Measurements from ENCODE around the gene SPPL2C.

DNA sequence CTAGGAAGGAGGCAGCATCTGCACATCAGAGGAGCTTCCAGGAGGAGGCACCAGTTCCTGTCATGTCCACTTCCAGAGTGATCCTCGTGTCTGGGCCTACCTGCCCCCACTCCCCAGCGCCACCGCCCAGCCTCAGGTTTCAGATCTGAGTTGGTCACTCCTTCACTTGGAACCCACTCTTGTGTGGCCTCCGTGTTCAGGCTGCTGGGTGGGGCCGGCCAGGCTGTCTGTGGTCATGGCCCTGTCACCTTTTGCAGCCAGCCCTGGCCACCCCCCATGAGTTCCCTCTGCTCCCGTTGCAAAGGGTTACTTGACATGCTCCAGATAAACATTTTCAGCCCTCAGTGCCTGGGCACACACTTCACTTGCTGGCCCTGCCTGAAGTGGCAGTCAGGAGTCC lies 26.6 kb upstream of the SPPL2C start:
- TF ChIP-seq EP300 (IDR thresholded peaks at IDR 0.05), result no peak
- no peak for TF ChIP-seq POLR2A (IDR thresholded peaks at IDR 0.05)
- TF ChIP-seq, protein P1, sequence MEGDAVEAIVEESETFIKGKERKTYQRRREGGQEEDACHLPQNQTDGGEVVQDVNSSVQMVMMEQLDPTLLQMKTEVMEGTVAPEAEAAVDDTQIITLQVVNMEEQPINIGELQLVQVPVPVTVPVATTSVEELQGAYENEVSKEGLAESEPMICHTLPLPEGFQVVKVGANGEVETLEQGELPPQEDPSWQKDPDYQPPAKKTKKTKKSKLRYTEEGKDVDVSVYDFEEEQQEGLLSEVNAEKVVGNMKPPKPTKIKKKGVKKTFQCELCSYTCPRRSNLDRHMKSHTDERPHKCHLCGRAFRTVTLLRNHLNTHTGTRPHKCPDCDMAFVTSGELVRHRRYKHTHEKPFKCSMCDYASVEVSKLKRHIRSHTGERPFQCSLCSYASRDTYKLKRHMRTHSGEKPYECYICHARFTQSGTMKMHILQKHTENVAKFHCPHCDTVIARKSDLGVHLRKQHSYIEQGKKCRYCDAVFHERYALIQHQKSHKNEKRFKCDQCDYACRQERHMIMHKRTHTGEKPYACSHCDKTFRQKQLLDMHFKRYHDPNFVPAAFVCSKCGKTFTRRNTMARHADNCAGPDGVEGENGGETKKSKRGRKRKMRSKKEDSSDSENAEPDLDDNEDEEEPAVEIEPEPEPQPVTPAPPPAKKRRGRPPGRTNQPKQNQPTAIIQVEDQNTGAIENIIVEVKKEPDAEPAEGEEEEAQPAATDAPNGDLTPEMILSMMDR (IDR thresholded peaks at IDR 0.05), result no peak

Measured in gastroesophageal sphincter (tissue), 3 donors.